ENCODE results near the gene JOSD1. TPM values are rescaled to one million over a fixed set of nuclear protein-coding genes. Genes with fewer than 3 reads are reported as not detected.

Gene JOSD1
- total and polyA plus RNA-seq, 10 of the 15 experiments (the other 5 are each of a cell fraction or from before 2014, with no cell fraction given), result 6.2 to 54.6 (median 40.5) TPM

DNA sequence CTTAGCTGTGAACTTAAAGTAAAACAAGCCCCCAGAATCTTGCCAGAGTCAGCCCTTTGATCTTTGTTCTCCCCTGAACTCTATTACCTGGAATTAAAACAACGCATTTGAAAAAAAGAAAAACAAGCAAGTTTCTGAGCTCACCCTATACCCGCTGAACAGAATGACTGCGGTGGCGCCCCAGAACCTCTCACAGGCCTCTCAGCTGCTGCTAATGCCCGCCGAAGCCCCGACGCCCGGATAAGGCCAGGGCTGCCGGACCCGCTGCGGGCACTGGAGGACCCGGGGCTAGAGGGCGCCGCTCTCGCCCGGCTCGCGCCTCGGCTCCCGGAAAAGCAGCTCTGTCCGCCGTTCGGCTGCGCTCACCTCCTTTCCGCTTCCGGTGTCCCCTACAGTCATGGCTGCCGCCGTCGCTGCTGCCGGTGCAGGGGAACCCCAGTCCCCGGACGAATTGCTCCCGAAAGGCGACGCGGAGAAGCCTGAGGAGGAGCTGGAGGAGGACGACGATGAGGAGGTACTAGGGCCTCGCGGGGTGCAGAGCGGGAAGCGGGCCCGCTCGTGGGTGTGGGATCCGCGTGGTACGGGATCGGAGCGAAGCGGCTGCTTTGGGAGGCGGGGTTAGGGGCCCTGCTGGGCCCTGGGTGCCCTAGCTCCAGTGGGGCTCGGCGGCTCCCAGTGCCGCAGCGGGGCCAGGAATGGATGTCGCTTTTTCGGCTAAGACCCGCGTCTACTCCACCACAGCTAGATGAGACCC, 19.0 kb downstream of the JOSD1 start, which contains the start of gene TOMM22:
Gene TOMM22, plus strand, starts transcription at position 376 of the 754 bp plus-strand sequence. Its CDS starts 22 bp downstream, at position 398.
- RAD21 ChIA-PET (ENCODE audit: unreplicated experiment), result interaction anchor here (0.7 to 2.3 kb wide), 8 partner anchors 12 to 29 kb away, joined by 3 to 14 read pairs (median 4); partner anchors contain the start of genes CBY1, GTPBP1 and JOSD1
- CTCF ChIA-PET, result interaction anchor here (0.6 to 4.3 kb wide), 16 partner anchors 8 to 626 kb away, joined by 3 to 45 read pairs (median 4); partner anchors contain the start of genes CBY1, FAM227A and JOSD1
- SMC1A ChIA-PET (ENCODE audit: uncharacterized antibody, unreplicated experiment), result interaction anchor here (0.8 to 4.4 kb wide), 10 partner anchors 11 to 629 kb away, joined by 3 to 43 read pairs (median 4); partner anchors contain the start of genes GTPBP1 and JOSD1
- intact Hi-C loops (cut with micrococcal nuclease; ENCODE audit: unreplicated experiment), result loop anchor here (1.0 to 2.0 kb wide), 2 partner anchors 25 to 629 kb away; partner anchors contain the start of genes CBY1 and FAM227A
- H3K4me2 ChIP-seq (ENCODE audit: control insufficient read depth, insufficient read depth), result peak within 1 kb of the TSS; percentile 90
- BruUV-seq (replicated peaks), result no TSS peak
- under 1% methylated on average over 56 of the region's 60 CpGs for WGBS (ENCODE audit: insufficient coverage, insufficient replicate concordance, low lambda C conversion rate, missing lambda C conversion rate)
- peak; percentile 100 for ATAC-seq
- peak within 1 kb of the TSS; percentile 85 for H3K9ac ChIP-seq (ENCODE audit: control insufficient read depth, insufficient read depth, low read length)
- H3K4me3 ChIP-seq, result peak within 1 kb of the TSS; percentile 88
- peak within 1 kb of the TSS; percentile 81 for H3K27ac ChIP-seq (ENCODE audit: control insufficient read depth, insufficient read depth)
- no peaks in the 10 kb centered on the region for H4K20me1 ChIP-seq (ENCODE audit: control insufficient read depth, insufficient read depth)
- H3K36me3 ChIP-seq (ENCODE audit: control insufficient read depth in 2 of 2, insufficient read depth in 2 of 2, low read length in 1 of 2), result peaks cover 10 to 13% of the 10 kb centered on the region in 2 experiments; a peak in 3 of 4 replicates
- no peaks in the 10 kb centered on the region for H3K27me3 ChIP-seq (replicated peaks in 1 of 2; ENCODE audit: control insufficient read depth in 2 of 2, insufficient read depth in 2 of 2, low read length in 1 of 2)
- H3K9me3 ChIP-seq (replicated peaks; ENCODE audit: control insufficient read depth, insufficient read depth, low read length), result no peaks in the 10 kb centered on the region; the same call in 2 of the 3 replicates
- in situ Hi-C loops (cut with MboI), result no loop called here
- POLR2A ChIA-PET, result interaction anchor here (0.6 to 4.2 kb wide), 9 partner anchors 11 to 190 kb away, joined by 3 to 43 read pairs (median 3); partner anchors contain the start of genes CBX6 and GTPBP1
- peak; percentile 79 for FAIRE-seq
- peaks cover 12% of the 10 kb centered on the region for H3K79me2 ChIP-seq (ENCODE audit: control insufficient read depth, insufficient read depth, low read length)
- no peaks in the 10 kb centered on the region; the same call in 1 of the 2 replicates for H3K4me1 ChIP-seq (ENCODE audit: control insufficient read depth, insufficient read depth, low read length)
- peak; percentile 53 for DNase-seq (ENCODE audit: low read depth, low spot score)
- peak within 1 kb of the TSS; percentile 91 for H2AFZ ChIP-seq (ENCODE audit: control insufficient read depth, low read depth, low read length)
- no peak for TF ChIP-seq IRF4 (IDR thresholded peaks at IDR 0.05; ENCODE audit: low read depth, low read length)
- peak; percentile 97 for TF ChIP-seq ZNF207 (IDR thresholded peaks at IDR 0.05; ENCODE audit: borderline replicate concordance)
- no peak for TF ChIP-seq STAT3 (IDR thresholded peaks at IDR 0.05; ENCODE audit: low read depth, low read length)
- TF ChIP-seq, protein P1, sequence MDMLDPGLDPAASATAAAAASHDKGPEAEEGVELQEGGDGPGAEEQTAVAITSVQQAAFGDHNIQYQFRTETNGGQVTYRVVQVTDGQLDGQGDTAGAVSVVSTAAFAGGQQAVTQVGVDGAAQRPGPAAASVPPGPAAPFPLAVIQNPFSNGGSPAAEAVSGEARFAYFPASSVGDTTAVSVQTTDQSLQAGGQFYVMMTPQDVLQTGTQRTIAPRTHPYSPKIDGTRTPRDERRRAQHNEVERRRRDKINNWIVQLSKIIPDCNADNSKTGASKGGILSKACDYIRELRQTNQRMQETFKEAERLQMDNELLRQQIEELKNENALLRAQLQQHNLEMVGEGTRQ (IDR thresholded peaks at IDR 0.05; ENCODE audit: borderline replicate concordance, low read depth, low read length), result no peak
- peak; percentile 78 for TF ChIP-seq CREM (IDR thresholded peaks at IDR 0.05; ENCODE audit: low read depth)
- TF ChIP-seq ZNF24 (IDR thresholded peaks at IDR 0.05), result peak; percentile 45; the same call in 1 of the 2 replicates
- TF ChIP-seq, protein P2, sequence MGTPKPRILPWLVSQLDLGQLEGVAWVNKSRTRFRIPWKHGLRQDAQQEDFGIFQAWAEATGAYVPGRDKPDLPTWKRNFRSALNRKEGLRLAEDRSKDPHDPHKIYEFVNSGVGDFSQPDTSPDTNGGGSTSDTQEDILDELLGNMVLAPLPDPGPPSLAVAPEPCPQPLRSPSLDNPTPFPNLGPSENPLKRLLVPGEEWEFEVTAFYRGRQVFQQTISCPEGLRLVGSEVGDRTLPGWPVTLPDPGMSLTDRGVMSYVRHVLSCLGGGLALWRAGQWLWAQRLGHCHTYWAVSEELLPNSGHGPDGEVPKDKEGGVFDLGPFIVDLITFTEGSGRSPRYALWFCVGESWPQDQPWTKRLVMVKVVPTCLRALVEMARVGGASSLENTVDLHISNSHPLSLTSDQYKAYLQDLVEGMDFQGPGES (IDR thresholded peaks at IDR 0.05), result no peak
- TF ChIP-seq KLF5 (IDR thresholded peaks at IDR 0.05; ENCODE audit: partially characterized antibody), result peak; percentile 84
- no peak for TF ChIP-seq EP300 (IDR thresholded peaks at IDR 0.05; ENCODE audit: borderline replicate concordance in 1 of 2, control insufficient read depth in 1 of 2, low read depth in 2 of 2, low read length in 2 of 2)
- no peak for TF ChIP-seq RAD51 (IDR thresholded peaks at IDR 0.05)
- peak; percentile 64 for TF ChIP-seq SP1 (IDR thresholded peaks at IDR 0.05; ENCODE audit: low read depth, low read length)
- TF ChIP-seq MTA3 (IDR thresholded peaks at IDR 0.05; ENCODE audit: borderline replicate concordance, low read length), result no peak; the same call in 1 of the 2 replicates
- no peak for TF ChIP-seq ZNF622 (IDR thresholded peaks at IDR 0.05)
- peak; percentile 49 to 70; a peak in 3 of 4 replicates for TF ChIP-seq BHLHE40 (IDR thresholded peaks at IDR 0.05; ENCODE audit: borderline replicate concordance in 1 of 2, low read depth in 2 of 2, low read length in 1 of 2)
- no peak for TF ChIP-seq ZNF217 (IDR thresholded peaks at IDR 0.05)
- TF ChIP-seq CHD4 (IDR thresholded peaks at IDR 0.05), result no peak
- peak in 1 of 2 experiments; percentile 33; a peak in 1 of 4 replicates for TF ChIP-seq IKZF2 (IDR thresholded peaks at IDR 0.05)
- peak; percentile 71 for TF ChIP-seq SREBF2 (IDR thresholded peaks at IDR 0.05; ENCODE audit: low read length)
- no peak for TF ChIP-seq WRNIP1 (IDR thresholded peaks at IDR 0.05; ENCODE audit: borderline replicate concordance, low read depth, low read length)
- TF ChIP-seq MYB (IDR thresholded peaks at IDR 0.05; ENCODE audit: borderline replicate concordance, low read depth, low read length), result no peak
- peak; percentile 87 for TF ChIP-seq RELA (IDR thresholded peaks at IDR 0.05; ENCODE audit: borderline replicate concordance, partially characterized antibody)
- peak; percentile 94 for TF ChIP-seq LARP7 (IDR thresholded peaks at IDR 0.05)
- TF ChIP-seq HDGF (IDR thresholded peaks at IDR 0.05), result peak; percentile 76; the same call in 1 of the 2 replicates
